NCI-H146 (cell line): ENCODE results near the gene RETREG1.
"Not testable (repeated sequence)": the region's sequence is repeated elsewhere in the genome, so short reads cannot be mapped to it uniquely, and the experiment has no call there.

Source experiments
- DNase-seq: peaks from one replicate; lab custom pipeline; 2025; lab: John Stamatoyannopoulos, UW

The RETREG1 gene

GRCh38 chr5:16487456-16487855 lies 129.3 kb downstream of the RETREG1 start:
- no peak for DNase-seq

GRCh38 chr5:16486711-16487111 lies 130.1 kb downstream of the RETREG1 start:
- no peak for DNase-seq

GRCh38 chr5:16485656-16486055 lies 131.1 kb downstream of the RETREG1 start:
- no peak for DNase-seq

- DNase-seq, result no peak
Observed at GRCh38 chr5:16484081-16484480, 132.7 kb downstream of the RETREG1 start.

- DNase-seq, result peak; percentile 84
Observed at GRCh38 chr5:16483361-16483760, 133.4 kb downstream of the RETREG1 start.

GRCh38 chr5:16482891-16483290 lies 133.9 kb downstream of the RETREG1 start:
- DNase-seq, result no peak

GRCh38 chr5:16480821-16481538 lies 135.8 kb downstream of the RETREG1 start:
- no peak for DNase-seq

- DNase-seq, result no peak
Observed at GRCh38 chr5:16480144-16480543, 136.7 kb downstream of the RETREG1 start.

- DNase-seq, result no peak
Observed at GRCh38 chr5:16477541-16477940, 139.3 kb downstream of the RETREG1 start.

- not testable (repeated sequence) for DNase-seq
Observed at GRCh38 chr5:16476417-16476816, 140.4 kb downstream of the RETREG1 start.

- no peak for DNase-seq
Observed at GRCh38 chr5:16471387-16471786, 145.4 kb downstream of the RETREG1 start.

- no peak for DNase-seq
Observed at GRCh38 chr5:16467363-16468219, 149.2 kb downstream of the RETREG1 start.

GRCh38 chr5:16465544-16466432 lies 151.0 kb downstream of the RETREG1 start, which contains the start of gene ZNF622:
TSS of gene ZNF622 (minus strand) at chr5:16465800. CDS start at chr5:16465665, 135 bp downstream.
- peak; percentile 94 for DNase-seq

- DNase-seq, result no peak
Observed at GRCh38 chr5:16464664-16465543, 151.9 kb downstream of the RETREG1 start.

- no peak for DNase-seq
Observed at GRCh38 chr5:16464231-16464630, 152.6 kb downstream of the RETREG1 start.

GRCh38 chr5:16461782-16462181 lies 155.0 kb downstream of the RETREG1 start:
- no peak for DNase-seq

- DNase-seq, result no peak
Observed at GRCh38 chr5:16461026-16461425, 155.8 kb downstream of the RETREG1 start.

GRCh38 chr5:16459451-16459850 lies 157.3 kb downstream of the RETREG1 start:
- no peak for DNase-seq

GRCh38 chr5:16457853-16458252 lies 158.9 kb downstream of the RETREG1 start:
- no peak for DNase-seq

GRCh38 chr5:16457451-16457850 lies 159.3 kb downstream of the RETREG1 start:
- no peak for DNase-seq
